Gastrocnemius medialis (tissue), 4 donors: Measurements from ENCODE around the gene BCL7A. TPM values are rescaled to one million over a fixed set of nuclear protein-coding genes. Genes with fewer than 3 reads are reported as not detected.

Experiments
- ATAC-seq, 2 donors: fragments of 150-250 bp; one replicate each; pipeline ENCODE4 v1.9.1; 2016
- DNase-seq, 2 donors: peaks; one replicate each; pipeline ENCODE4 v3.0.0-alpha.2; 2019
- H3K27ac ChIP-seq, 4 donors: fragments of 200-600 bp; sonication (generic); 1 replicate in 1 of 4; 2 replicates in 3 of 4; pipeline ENCODE4 v1.5.1; 2016 to 2018; ENCODE audit warnings: mild to moderate bottlenecking in 2 of 4, moderate library complexity in 1 of 4
- H3K27me3 ChIP-seq, 3 donors: fragments of 200-600 bp; sonication (generic) in 2 of 3; 1 replicate in 1 of 3; 2 replicates in 2 of 3; pipeline versions ENCODE4 v1.5.1 to v1.6.0; 2016 to 2019; ENCODE audit warnings: mild to moderate bottlenecking in 1 of 3, moderate library complexity in 1 of 3
- H3K36me3 ChIP-seq, 2 donors: fragments of 200-600 bp; sonication (generic) in 1 of 2; one replicate each; pipeline ENCODE4 v1.5.1; 2017 to 2018
- H3K4me1 ChIP-seq, 2 donors: fragments of 200-600 bp; sonication (generic) in 1 of 2; one replicate each; pipeline ENCODE4 v1.5.1; 2016 to 2017; ENCODE audit warnings: mild to moderate bottlenecking in 2 of 2
- H3K4me3 ChIP-seq, 4 donors: fragments of 200-600 bp; sonication (generic) in 3 of 4; 1 replicate in 1 of 4; 2 replicates in 3 of 4; pipeline ENCODE4 v1.5.1; 2016 to 2019; ENCODE audit warnings: mild to moderate bottlenecking in 2 of 4
- H3K9me3 ChIP-seq, 3 donors: fragments of 200-600 bp; sonication (generic) in 2 of 3; 1 replicate in 1 of 3; 2 replicates in 2 of 3; pipeline ENCODE4 v1.5.1; 2016 to 2019
- CTCF ChIP-seq, 5 experiments: fragments of 450-650 bp in 3 of 5; fragments of 200-600 bp in 2 of 5; sonication (generic) in 2 of 5; IDR thresholded peaks in 4 of 5; conservative IDR thresholded peaks in 1 of 5; 1 replicate in 4 of 5; 2 replicates in 1 of 5; pipeline ENCODE4 v1.5.1; 2016 to 2019; ENCODE audit warnings: antibody characterized with exemption in 5 of 5, mild to moderate bottlenecking in 3 of 5, moderate library complexity in 3 of 5
- POLR2A ChIP-seq, 2 donors: fragments of 450-650 bp; IDR thresholded peaks; one replicate each; pipeline ENCODE4 v1.6.1; 2017; ENCODE audit warnings: antibody characterized with exemption in 2 of 2, mild to moderate bottlenecking in 2 of 2, moderate library complexity in 2 of 2
- in situ Hi-C, 4 donors: fragments of 200-750 bp; cut with MboI; loops; one replicate each; pipeline versions ENCODE4 v1.15.0 to v1.8.0; 2017; ENCODE audit warnings: low sequenced_read_pairs in 4 of 4
- intact Hi-C: fragments of 100-400 bp; cut with DNase I; formaldehyde crosslinking; loops from one replicate; pipeline ENCODE4 v1.15.1; 2023; ENCODE audit warnings: low total_unique reads
- total RNA-seq, 4 donors: library from RNA; depleted of rRNA; stranded (reverse); fragments of >200 nt; gene quantifications; one replicate each; pipeline versions ENCODE4 v1.1.0 to v1.2.3, GENCODE V29; 2016

BCL7A gene
- total RNA-seq, 4 donors from 2014 or later = 9.8 to 23.5 (median 13.7) TPM

GRCh38 chr12:122043476-122043875, 21.8 kb downstream of the BCL7A start:
- TF ChIP-seq POLR2A (IDR thresholded peaks at IDR 0.05) (no peak), CTCF (IDR thresholded peaks at IDR 0.05 in 4 of 5, conservative IDR thresholded peaks at IDR 0.05 in 1 of 5) (no peak)
- in situ Hi-C loops (loop anchor here in 1 of 4 donors (10.0 kb wide), 1 partner anchor 151 kb away; no protein-coding TSS in a partner anchor), intact Hi-C loops (no loop called here)
- DNase-seq (no peak), ATAC-seq (no peak)
- Histone ChIP-seq H3K27ac (no peak overlapping the region), H3K9me3 (no peaks in the 10 kb centered on the region), H3K4me3 (no peak overlapping the region), H3K36me3 (peaks cover 0 to 17% of the 10 kb centered on the region in 2 donors), H3K4me1 (no peaks in the 10 kb centered on the region), H3K27me3 (no peaks in the 10 kb centered on the region)

- no peak overlapping the region for H3K27ac ChIP-seq
- H3K27me3 ChIP-seq = no peaks in the 10 kb centered on the region
- H3K36me3 ChIP-seq = peaks cover 0 to 17% of the 10 kb centered on the region in 2 donors
- DNase-seq = no peak
- H3K9me3 ChIP-seq = no peaks in the 10 kb centered on the region
- TF ChIP-seq POLR2A (IDR thresholded peaks at IDR 0.05) (no peak), CTCF (IDR thresholded peaks at IDR 0.05 in 4 of 5, conservative IDR thresholded peaks at IDR 0.05 in 1 of 5) (no peak)
- no peak for ATAC-seq
- peaks cover 0 to under 1% of the 10 kb centered on the region in 2 donors for H3K4me1 ChIP-seq
- intact Hi-C loops (no loop called here), in situ Hi-C loops (loop anchor here in 1 of 4 donors (10.0 kb wide), 1 partner anchor 150 kb away; no protein-coding TSS in a partner anchor)
- H3K4me3 ChIP-seq = no peak overlapping the region
Observed at GRCh38 chr12:122045262-122045661, 23.6 kb downstream of the BCL7A start.

- Histone ChIP-seq H3K4me3 (no peak overlapping the region), H3K27ac (no peak overlapping the region), H3K4me1 (peaks cover 8 to 10% of the 10 kb centered on the region in 2 donors), H3K9me3 (no peaks in the 10 kb centered on the region), H3K36me3 (peaks cover 0 to 17% of the 10 kb centered on the region in 2 donors), H3K27me3 (no peaks in the 10 kb centered on the region)
- TF ChIP-seq POLR2A (IDR thresholded peaks at IDR 0.05) (no peak), CTCF (IDR thresholded peaks at IDR 0.05 in 4 of 5, conservative IDR thresholded peaks at IDR 0.05 in 1 of 5) (no peak)
- DNase-seq = no peak
- in situ Hi-C loops (loop anchor here in 1 of 4 donors (10.0 kb wide), 1 partner anchor 149 kb away; no protein-coding TSS in a partner anchor), intact Hi-C loops (no loop called here)
- ATAC-seq = no peak
Observed at GRCh38 chr12:122046145-122046544, 24.5 kb downstream of the BCL7A start.

- in situ Hi-C loops = loop anchor here in 1 of 4 donors (10.0 kb wide), 1 partner anchor 147 kb away; no protein-coding TSS in a partner anchor
- Histone ChIP-seq H3K27me3 (no peaks in the 10 kb centered on the region), H3K27ac (no peak overlapping the region), H3K9me3 (no peaks in the 10 kb centered on the region), H3K36me3 (peaks cover 0 to 17% of the 10 kb centered on the region in 2 donors), H3K4me1 (peaks cover 21 to 22% of the 10 kb centered on the region in 2 donors), H3K4me3 (no peak overlapping the region)
- intact Hi-C loops = no loop called here
- ATAC-seq = no peak
- no peak for DNase-seq
- no peak for TF ChIP-seq POLR2A (IDR thresholded peaks at IDR 0.05)
- TF ChIP-seq CTCF (IDR thresholded peaks at IDR 0.05 in 4 of 5, conservative IDR thresholded peaks at IDR 0.05 in 1 of 5) = no peak
Observed at GRCh38 chr12:122048151-122048550, 26.5 kb downstream of the BCL7A start.
